ENCODE data around the gene SH3PXD2B. TPM values are rescaled to one million over a fixed set of nuclear protein-coding genes. Genes with fewer than 3 reads are reported as not detected.

Gene SH3PXD2B
- total and polyA plus RNA-seq, 10 of the 15 experiments (the other 5 are each of a cell fraction or from before 2014, with no cell fraction given): 0.05 to 1.6 (median 0.57) TPM

GRCh38 chr5:172407241-172407691 lies 47.1 kb downstream of the SH3PXD2B start:
- RAD21 ChIA-PET (ENCODE audit: unreplicated experiment): interaction anchor here (0.6 kb wide), 1 partner anchor 29 kb away, joined by 4 read pairs; no protein-coding TSS in a partner anchor
- Histone ChIP-seq H3K4me2 (ENCODE audit: control insufficient read depth, insufficient read depth) (no peak overlapping the region), H3K36me3 (ENCODE audit: control insufficient read depth in 2 of 2, insufficient read depth in 2 of 2, low read length in 1 of 2) (no peaks in the 10 kb centered on the region), H3K79me2 (ENCODE audit: control insufficient read depth, insufficient read depth, low read length) (no peaks in the 10 kb centered on the region), H4K20me1 (ENCODE audit: control insufficient read depth, insufficient read depth) (no peaks in the 10 kb centered on the region), H2AFZ (ENCODE audit: control insufficient read depth, low read depth, low read length) (no peak overlapping the region), H3K9me3 (replicated peaks; ENCODE audit: control insufficient read depth, insufficient read depth, low read length) (no peaks in the 10 kb centered on the region; the same call in 2 of the 3 replicates), H3K4me3 (no peak overlapping the region), H3K27ac (ENCODE audit: control insufficient read depth, insufficient read depth) (no peak overlapping the region), H3K9ac (ENCODE audit: control insufficient read depth, insufficient read depth, low read length) (no peak overlapping the region), H3K27me3 (replicated peaks in 1 of 2; ENCODE audit: control insufficient read depth in 2 of 2, insufficient read depth in 2 of 2, low read length in 1 of 2) (peaks cover 0 to 5% of the 10 kb centered on the region in 2 experiments; a peak in 3 of 4 replicates), H3K4me1 (ENCODE audit: control insufficient read depth, insufficient read depth, low read length) (peaks cover 5% of the 10 kb centered on the region)
- no peak for FAIRE-seq
- in situ Hi-C loops (cut with MboI) (no loop called here), intact Hi-C loops (cut with micrococcal nuclease; ENCODE audit: unreplicated experiment) (no loop called here)
- POLR2A ChIA-PET: no interaction called here
- no peak for ATAC-seq
- SMC1A ChIA-PET (ENCODE audit: uncharacterized antibody, unreplicated experiment): no interaction called here
- CTCF ChIA-PET: interaction anchor here (0.9 kb wide), 1 partner anchor 45 kb away, joined by 3 read pairs; no protein-coding TSS in a partner anchor
- 63% methylated on average over 3 of the region's 3 CpGs for WGBS (ENCODE audit: insufficient coverage, insufficient replicate concordance, low lambda C conversion rate, missing lambda C conversion rate)
- no peak for DNase-seq (ENCODE audit: low read depth, low spot score)
- BruUV-seq (replicated peaks): no TSS peak
- TF ChIP-seq MAX (IDR thresholded peaks at IDR 0.05; ENCODE audit: low read depth, low read length): no peak
- no peak for TF ChIP-seq REST (IDR thresholded peaks at IDR 0.05; ENCODE audit: low read depth, low read length)
- TF ChIP-seq TARDBP (IDR thresholded peaks at IDR 0.05; ENCODE audit: borderline replicate concordance): no peak
- TF ChIP-seq SKIL (IDR thresholded peaks at IDR 0.05; ENCODE audit: low read depth, poor library complexity, severe bottlenecking): no peak
- no peak for TF ChIP-seq RCOR1 (conservative IDR thresholded peaks at IDR 0.05; ENCODE audit: low read depth, low read length)
- TF ChIP-seq PRDM15 (CRISPR knock-in tag; IDR thresholded peaks at IDR 0.05): no peak
- TF ChIP-seq STAT1 (conservative IDR thresholded peaks at IDR 0.05): no peak
- TF ChIP-seq ATF2 (IDR thresholded peaks at IDR 0.05; ENCODE audit: low read length): no peak
- TF ChIP-seq NKRF (conservative IDR thresholded peaks at IDR 0.05): no peak
- no peak for TF ChIP-seq PAX8 (IDR thresholded peaks at IDR 0.05)

Measured in GM12878 (cell line).